Measurements from ENCODE around the gene KCNJ9. TPM values are rescaled to one million over a fixed set of nuclear protein-coding genes. Genes with fewer than 3 reads are reported as not detected.

Gene KCNJ9
- total RNA-seq, 1 experiment from 2014 or later = 0.09 TPM

DNA sequence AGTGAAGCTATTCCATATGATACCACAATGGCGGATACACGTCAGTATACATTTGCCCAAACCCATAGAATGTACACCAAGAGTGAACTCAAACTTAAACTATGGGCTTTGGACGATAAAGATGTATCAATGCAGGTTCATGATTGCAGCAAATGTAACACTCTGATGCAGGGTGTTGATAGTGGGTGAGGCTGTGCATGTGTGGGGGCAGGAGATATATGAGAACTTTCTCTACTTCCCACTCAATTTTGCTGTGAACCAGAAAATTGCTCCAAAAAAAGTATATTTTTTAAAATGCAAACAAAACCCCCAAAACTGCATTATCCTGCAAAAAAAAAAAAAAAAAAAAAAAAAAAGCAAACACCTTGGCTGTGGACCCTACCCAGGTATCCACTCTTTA is 37.6 kb downstream of the KCNJ9 start:
- H3K9me3 ChIP-seq (ENCODE audit: control insufficient read depth, low read depth, low read length) = no peaks in the 10 kb centered on the region
- no peak overlapping the region for H2BK5ac ChIP-seq (ENCODE audit: insufficient read length, low read length)
- no CpG with 5 or more reads among the region's 3 CpGs for WGBS (ENCODE audit: extremely low coverage, insufficient read length, low lambda C conversion rate)
- H3K27me3 ChIP-seq (ENCODE audit: insufficient read depth, low read length) = no peaks in the 10 kb centered on the region
- H3K4me1 ChIP-seq (ENCODE audit: insufficient read depth, low read length) = peaks cover 12% of the 10 kb centered on the region; the same call in 1 of the 2 replicates
- H3K79me2 ChIP-seq (ENCODE audit: insufficient read depth, low read length) = no peaks in the 10 kb centered on the region
- no peak overlapping the region for H4K5ac ChIP-seq (ENCODE audit: insufficient read length, low read depth, low read length)
- H3K27ac ChIP-seq (ENCODE audit: insufficient read length, low read depth, low read length) = no peak overlapping the region
- H2BK12ac ChIP-seq (ENCODE audit: insufficient read length, low read depth, low read length) = no peak overlapping the region
- no peak overlapping the region for H3K23ac ChIP-seq (ENCODE audit: insufficient read length, low read depth, low read length)
- H3K27ac Mint-ChIP-seq = no peak overlapping the region
- no peak overlapping the region for H2BK20ac ChIP-seq (ENCODE audit: low read depth, low read length, poor library complexity, severe bottlenecking)
- H3K9ac ChIP-seq (ENCODE audit: extremely low read depth, insufficient read length, low read length) = no peak overlapping the region
- no peak overlapping the region for H3K4me2 ChIP-seq (ENCODE audit: insufficient read depth, insufficient read length, low read length)
- no peak overlapping the region for H3K4ac ChIP-seq (ENCODE audit: low read depth, low read length)
- H2BK120ac ChIP-seq (ENCODE audit: low read depth, low read length, poor library complexity, severe bottlenecking) = no peak overlapping the region
- TF ChIP-seq, protein P1, sequence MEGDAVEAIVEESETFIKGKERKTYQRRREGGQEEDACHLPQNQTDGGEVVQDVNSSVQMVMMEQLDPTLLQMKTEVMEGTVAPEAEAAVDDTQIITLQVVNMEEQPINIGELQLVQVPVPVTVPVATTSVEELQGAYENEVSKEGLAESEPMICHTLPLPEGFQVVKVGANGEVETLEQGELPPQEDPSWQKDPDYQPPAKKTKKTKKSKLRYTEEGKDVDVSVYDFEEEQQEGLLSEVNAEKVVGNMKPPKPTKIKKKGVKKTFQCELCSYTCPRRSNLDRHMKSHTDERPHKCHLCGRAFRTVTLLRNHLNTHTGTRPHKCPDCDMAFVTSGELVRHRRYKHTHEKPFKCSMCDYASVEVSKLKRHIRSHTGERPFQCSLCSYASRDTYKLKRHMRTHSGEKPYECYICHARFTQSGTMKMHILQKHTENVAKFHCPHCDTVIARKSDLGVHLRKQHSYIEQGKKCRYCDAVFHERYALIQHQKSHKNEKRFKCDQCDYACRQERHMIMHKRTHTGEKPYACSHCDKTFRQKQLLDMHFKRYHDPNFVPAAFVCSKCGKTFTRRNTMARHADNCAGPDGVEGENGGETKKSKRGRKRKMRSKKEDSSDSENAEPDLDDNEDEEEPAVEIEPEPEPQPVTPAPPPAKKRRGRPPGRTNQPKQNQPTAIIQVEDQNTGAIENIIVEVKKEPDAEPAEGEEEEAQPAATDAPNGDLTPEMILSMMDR (conservative IDR thresholded peaks at IDR 0.05) = no peak
- no peak for DNase-seq
- H3K18ac ChIP-seq (ENCODE audit: insufficient read length, low read depth, low read length) = no peak overlapping the region
- no peak overlapping the region for H2AFZ ChIP-seq (ENCODE audit: low read length)
- peaks cover 46 to 52% of the 10 kb centered on the region in 2 experiments for H3K4me1 Mint-ChIP-seq
- no peaks in the 10 kb centered on the region; the same call in none of the 2 replicates for H3K27me3 Mint-ChIP-seq (ENCODE audit: low read depth)
- H3K79me1 ChIP-seq (ENCODE audit: insufficient read depth, low read depth, low read length, poor library complexity, severe bottlenecking) = no peaks in the 10 kb centered on the region
- no peaks in the 10 kb centered on the region for H4K20me1 ChIP-seq (ENCODE audit: control insufficient read depth, insufficient read depth, insufficient read length)
- no peak overlapping the region for H4K8ac ChIP-seq (replicated peaks; ENCODE audit: insufficient read length, low read depth, low read length)
- peaks cover 0 to 40% (median 16%) of the 10 kb centered on the region in 3 experiments; a peak in 5 of 7 replicates for H3K36me3 Mint-ChIP-seq (ENCODE audit: insufficient read depth in 1 of 3, low read depth in 3 of 3)
- no peak overlapping the region for H3K56ac ChIP-seq (ENCODE audit: insufficient read length, low read depth, low read length)
- H3T11ph ChIP-seq (ENCODE audit: low read length) = no peak overlapping the region
- H3K23me2 ChIP-seq (ENCODE audit: insufficient read length, low read depth, low read length, poor library complexity, severe bottlenecking) = no peaks in the 10 kb centered on the region
- H4K91ac ChIP-seq (ENCODE audit: insufficient read length, low read depth, low read length) = no peak overlapping the region
- H2BK15ac ChIP-seq (ENCODE audit: low read depth, low read length) = no peak overlapping the region
- no peak overlapping the region for H3K14ac ChIP-seq (ENCODE audit: insufficient read depth, low read length)
- no peaks in the 10 kb centered on the region for H3K9me3 Mint-ChIP-seq
- H2AK5ac ChIP-seq (ENCODE audit: insufficient read length, low read length) = no peak overlapping the region
- peak overlapping the region in 1 of 2 experiments; percentile 34; a peak in 1 of 5 replicates for H3K4me3 Mint-ChIP-seq
